Endothelial cell of umbilical vein (primary cell): ENCODE measurements around the gene LDLRAD3. TPM values are rescaled to one million over a fixed set of nuclear protein-coding genes. Genes with fewer than 3 reads are reported as not detected.

Experiments used
- BruUV-seq: library from RNA; stranded (reverse); fragments of 400-500 nt; replicated peaks from 2 replicates; lab custom pipeline; 2021; lab: Mats Ljungman, UMichigan
- CTCF ChIA-PET: fragments of 300-600, 350-600 bp; sonication (Branson Sonifier 250); formaldehyde crosslinking; loops from one replicate; lab custom pipeline; 2021; ENCODE audit warnings: antibody characterized with exemption, inconsistent platforms; lab: Charles Lee
- POLR2A ChIA-PET: fragments of 300-600, 350-600 bp; sonication (Branson Sonifier 250); formaldehyde crosslinking; loops from one replicate; lab custom pipeline; 2021; ENCODE audit warnings: antibody characterized with exemption, inconsistent platforms; lab: Charles Lee
- DNase-seq: peaks from one replicate; pipeline ENCODE4 v3.0.0-alpha.2; 2011; ENCODE audit warnings: low read depth, low spot score
- FAIRE-seq: peaks from 2 replicates; lab custom pipeline; 2011; peaks lifted over from hg19 to GRCh38; lab: Jason Lieb, UNC
- H2AFZ ChIP-seq: 2 replicates; pipeline ENCODE4 v1.6.0; 2012; ENCODE audit warnings: low read depth, low read length, control low read depth, inconsistent platforms
- H3K27ac ChIP-seq: 2 replicates; pipeline ENCODE4 v1.5.1; 2011; ENCODE audit warnings: low read depth, mild to moderate bottlenecking, control low read depth, low read length, moderate library complexity; ENCODE audit not compliant: insufficient read depth
- H3K27me3 ChIP-seq, 2 experiments: 2 replicates each; pipeline versions ENCODE4 v1.6.0 to v1.6.1; 2011; ENCODE audit warnings: low read length in 2 of 2, mixed read lengths in 1 of 2; ENCODE audit not compliant: control insufficient read depth in 2 of 2, insufficient read depth in 2 of 2
- H3K36me3 ChIP-seq, 2 experiments: 2 replicates in 1 of 2; 3 replicates in 1 of 2; pipeline ENCODE4 v1.5.1; 2011; ENCODE audit warnings: low read length in 2 of 2, mild to moderate bottlenecking in 1 of 2, moderate library complexity in 1 of 2; ENCODE audit not compliant: control insufficient read depth in 2 of 2, insufficient read depth in 2 of 2; ENCODE audit errors: extremely low read depth in 1 of 2
- H3K4me1 ChIP-seq: 3 replicates; pipeline ENCODE4 v1.5.1; 2011; ENCODE audit warnings: mild to moderate bottlenecking, low read length; ENCODE audit not compliant: control insufficient read depth, insufficient read depth; ENCODE audit errors: extremely low read depth
- H3K4me2 ChIP-seq: 2 replicates; pipeline ENCODE4 v1.6.1; 2011; ENCODE audit warnings: low read length, control low read depth, mixed read lengths; ENCODE audit not compliant: insufficient read depth
- H3K4me3 ChIP-seq, 3 experiments: fragments of 200-600 bp in 1 of 3; sonication (generic), shearing (Covaris generic) in 1 of 3; replicated peaks in 1 of 3; 2 replicates each; pipeline ENCODE4 v1.5.1; 2011 to 2016; ENCODE audit warnings: control low read depth in 3 of 3, low read length in 3 of 3, mild to moderate bottlenecking in 2 of 3, inconsistent platforms in 1 of 3, low read depth in 1 of 3, moderate library complexity in 1 of 3; ENCODE audit not compliant: insufficient read depth in 1 of 3
- H3K79me2 ChIP-seq: 2 replicates; pipeline ENCODE4 v1.6.0; 2012; ENCODE audit warnings: low read length, inconsistent platforms; ENCODE audit not compliant: control insufficient read depth, insufficient read depth
- H3K9ac ChIP-seq: replicated peaks from 2 replicates; pipeline ENCODE3; 2011; ENCODE audit warnings: low read length, control low read depth; ENCODE audit not compliant: insufficient read depth; ENCODE audit errors: extremely low read depth
- H3K9me1 ChIP-seq: replicated peaks from 3 replicates; pipeline ENCODE4 v1.6.0; 2011; ENCODE audit warnings: mild to moderate bottlenecking, low read length; ENCODE audit not compliant: control insufficient read depth, insufficient read depth; ENCODE audit errors: extremely low read depth
- H3K9me3 ChIP-seq: replicated peaks from 2 replicates; pipeline ENCODE4 v1.5.1; 2012; ENCODE audit warnings: low read length, inconsistent platforms; ENCODE audit not compliant: control insufficient read depth, insufficient read depth
- H4K20me1 ChIP-seq: replicated peaks from 2 replicates; pipeline ENCODE3; 2011; ENCODE audit warnings: mild to moderate bottlenecking, low read length; ENCODE audit not compliant: control insufficient read depth, insufficient read depth; ENCODE audit errors: extremely low read depth
- CTCF ChIP-seq, 2 donors: IDR thresholded peaks; 1 replicate in 1 of 2; 2 replicates in 1 of 2; pipeline ENCODE4 v1.5.1; 2011; ENCODE audit warnings: low read length in 2 of 2, mild to moderate bottlenecking in 2 of 2, moderate library complexity in 2 of 2, control low read depth in 1 of 2, inconsistent platforms in 1 of 2, low read depth in 1 of 2; ENCODE audit not compliant: insufficient read depth in 1 of 2; ENCODE audit errors: extremely low read depth in 1 of 2
- EZH2 ChIP-seq: IDR thresholded peaks from 2 replicates; pipeline ENCODE4 v1.6.1; 2012; ENCODE audit warnings: borderline replicate concordance, low read depth, mild to moderate bottlenecking, moderate library complexity, low read length, inconsistent platforms; ENCODE audit not compliant: severe bottlenecking
- FOS ChIP-seq: IDR thresholded peaks from 2 replicates; pipeline ENCODE4 v1.6.1; 2011; ENCODE audit warnings: mild to moderate bottlenecking, low read length, moderate library complexity, borderline replicate concordance; ENCODE audit not compliant: insufficient read depth
- GATA2 ChIP-seq: IDR thresholded peaks from 2 replicates; pipeline ENCODE4 v1.7.0; 2011; ENCODE audit warnings: low read depth, mild to moderate bottlenecking, moderate library complexity, mixed read lengths, low read length; ENCODE audit not compliant: insufficient read length, insufficient read depth
- JUN ChIP-seq: IDR thresholded peaks from 2 replicates; pipeline ENCODE4 v1.6.1; 2011; ENCODE audit warnings: borderline replicate concordance, low read depth; ENCODE audit not compliant: insufficient read length, insufficient read depth
- MAX ChIP-seq: IDR thresholded peaks from 2 replicates; pipeline ENCODE4 v1.6.1; 2011; ENCODE audit not compliant: insufficient read depth, insufficient read length
- MYC ChIP-seq: IDR thresholded peaks from one replicate; pipeline ENCODE4 v1.6.1; 2011; ENCODE audit warnings: mild to moderate bottlenecking, low read depth, low read length
- POLR2A ChIP-seq: IDR thresholded peaks from 2 replicates; pipeline ENCODE4 v1.6.1; 2012; ENCODE audit warnings: low read depth, mild to moderate bottlenecking, control low read depth, low read length
- POLR2AphosphoS5 ChIP-seq: IDR thresholded peaks from 2 replicates; pipeline ENCODE4 v1.6.1; 2012; ENCODE audit warnings: low read depth, mild to moderate bottlenecking, control low read depth, low read length, moderate library complexity; ENCODE audit not compliant: insufficient read depth
- dilution Hi-C: fragments of 300-500 bp; cut with MboI; formaldehyde crosslinking; loops from one replicate; pipeline ENCODE4 v1.15.0; 2019; ENCODE audit warnings: low sequenced_read_pairs; ENCODE audit not compliant: extremely low pct_ligation_motif_present
- intact Hi-C: fragments of 100-400 bp; cut with micrococcal nuclease; formaldehyde crosslinking; loops from one replicate; pipeline ENCODE4 v1.10.0; 2022
- polyA plus RNA-seq, 4 experiments: library from polyadenylated mRNA; depleted of rRNA in 3 of 4; stranded (reverse) in 3 of 4; unstranded in 1 of 4; fragments of >200 nt; gene quantifications; 2 replicates each; pipeline versions ENCODE4 v1.2.1 to v1.2.3, GENCODE V29; 2011 to 2012; ENCODE audit warnings: missing spikeins in 1 of 4
- total RNA-seq: library from RNA; stranded (reverse); gene quantifications from 2 replicates; pipeline ENCODE4 v1.2.3, GENCODE V29; 2021

Gene LDLRAD3
- total and polyA plus RNA-seq, 2 donors (not counting 3 experiments of a cell fraction or from before 2014, with no cell fraction given) = 17.9 to 25.1 TPM

- Histone ChIP-seq H2AFZ (no peak overlapping the region), H3K9ac (no peak overlapping the region), H3K27ac (no peak overlapping the region), H4K20me1 (no peaks in the 10 kb centered on the region), H3K9me1 (no peaks in the 10 kb centered on the region), H3K9me3 (no peaks in the 10 kb centered on the region), H3K4me3 (no peak overlapping the region), H3K79me2 (no peaks in the 10 kb centered on the region), H3K4me1 (peaks cover 3% of the 10 kb centered on the region), H3K4me2 (no peak overlapping the region), H3K27me3 (peaks cover 0 to 5% of the 10 kb centered on the region in 2 experiments), H3K36me3 (no peaks in the 10 kb centered on the region)
- DNase-seq = no peak
- TF ChIP-seq MYC = no peak
- no peak for TF ChIP-seq POLR2A
- TF ChIP-seq CTCF (IDR thresholded peaks at IDR 0.05; ENCODE audit: extremely low read depth in 1 of 2, insufficient read depth in 1 of 2, low read depth in 1 of 2, low read length in 2 of 2) = no peak
- no peak for TF ChIP-seq FOS
- TF ChIP-seq JUN = no peak
- TF ChIP-seq GATA2 = no peak
- TF ChIP-seq POLR2AphosphoS5 = no peak
- TF ChIP-seq EZH2 = no peak
- no peak for TF ChIP-seq MAX
- dilution Hi-C loops (loop anchor here (25.0 kb wide), 2 partner anchors 456 to 656 kb away; partner anchors contain the start of gene FJX1), intact Hi-C loops (loop anchor here (10.0 kb wide), 1 partner anchor 1344 kb away; no protein-coding TSS in a partner anchor)
- no peak for FAIRE-seq
- no TSS peak for BruUV-seq
- POLR2A ChIA-PET = no interaction called here
- CTCF ChIA-PET = interaction anchor here (0.7 to 7.5 kb wide), 13 partner anchors 10 to 780 kb away, joined by 3 to 162 read pairs (median 10); no protein-coding TSS in a partner anchor
Observed at GRCh38 chr11:36268337-36268985, 324.6 kb downstream of the LDLRAD3 start.
